HFFc6 (cell line): ENCODE data around the gene MSI2. TPM values are rescaled to one million over a fixed set of nuclear protein-coding genes. Genes with fewer than 3 reads are reported as not detected.

Source experiments
- DNase-seq: peaks from one replicate; pipeline ENCODE4 v3.0.0-alpha.2; 2018
- H3K27ac Mint-ChIP-seq: 2 replicates; pipeline ENCODE4 v1.8.0; 2020; ENCODE audit warnings: mild to moderate bottlenecking, mixed read lengths
- H3K27me3 Mint-ChIP-seq: 2 replicates; pipeline ENCODE4 v1.8.0; 2021; ENCODE audit warnings: mild to moderate bottlenecking, moderate library complexity, mixed read lengths; ENCODE audit not compliant: insufficient read depth
- H3K36me3 Mint-ChIP-seq: 2 replicates; pipeline ENCODE4 v1.8.0; 2021; ENCODE audit warnings: low read depth, mixed read lengths
- H3K4me1 Mint-ChIP-seq: 2 replicates; pipeline ENCODE4 v1.8.0; 2020; ENCODE audit warnings: low read depth, mixed read lengths
- H3K4me3 Mint-ChIP-seq: 2 replicates; pipeline ENCODE4 v1.8.0; 2020; ENCODE audit warnings: mild to moderate bottlenecking, moderate library complexity, mixed read lengths
- H3K9me3 Mint-ChIP-seq: 2 replicates; pipeline ENCODE4 v1.8.0; 2020; ENCODE audit warnings: mild to moderate bottlenecking, mixed read lengths
- CTCF ChIP-seq: fragments of 200-600 bp; sonication (generic); IDR thresholded peaks from 2 replicates; pipeline ENCODE4 v1.5.0; 2021; ENCODE audit warnings: antibody characterized with exemption, mild to moderate bottlenecking
- total RNA-seq, 6 experiments: library from RNA; stranded (reverse); fragmentation: NEBNext Ultra II Directional; extraction: Animal tissue kit (Norgen Biotek cat#: 25700); gene quantifications; 2 replicates in 1 of 6; 3 replicates in 5 of 6; pipeline ENCODE4 v1.2.3, GENCODE V29; 2021

MSI2 gene
- total RNA-seq, 6 experiments from 2014 or later = 53.5 to 71.7 (median 55.0) TPM

- TF ChIP-seq CTCF = no peak
- Mint-ChIP-seq H3K27ac (peak overlapping the region; percentile 91), H3K36me3 (peaks cover 10% of the 10 kb centered on the region; the same call in 1 of the 2 replicates), H3K4me1 (peaks cover 58% of the 10 kb centered on the region), H3K9me3 (no peaks in the 10 kb centered on the region), H3K4me3 (peak overlapping the region; percentile 62), H3K27me3 (no peaks in the 10 kb centered on the region; the same call in 1 of the 2 replicates)
- DNase-seq = peak; percentile 92
Observed at GRCh38 chr17:57622683-57623433, 366.5 kb downstream of the MSI2 start.

GRCh38 chr17:57623620-57624019 is 367.3 kb downstream of the MSI2 start:
- Mint-ChIP-seq H3K4me3 (peak overlapping the region; percentile 62), H3K36me3 (peaks cover 18% of the 10 kb centered on the region; the same call in 1 of the 2 replicates), H3K27me3 (no peaks in the 10 kb centered on the region; the same call in 1 of the 2 replicates), H3K4me1 (peaks cover 58% of the 10 kb centered on the region), H3K9me3 (no peaks in the 10 kb centered on the region), H3K27ac (peak overlapping the region; percentile 91)
- TF ChIP-seq CTCF = no peak
- DNase-seq = no peak

GRCh38 chr17:57624386-57624785 is 368.1 kb downstream of the MSI2 start:
- TF ChIP-seq CTCF = no peak
- Mint-ChIP-seq H3K27ac (no peak overlapping the region), H3K9me3 (no peaks in the 10 kb centered on the region)

GRCh38 chr17:57625511-57625910 is 369.2 kb downstream of the MSI2 start:
- no peak overlapping the region; the same call in 1 of the 2 replicates for H3K27ac Mint-ChIP-seq
- H3K27me3 Mint-ChIP-seq = no peaks in the 10 kb centered on the region; the same call in 1 of the 2 replicates
- DNase-seq = no peak
- H3K4me1 Mint-ChIP-seq = peaks cover 40% of the 10 kb centered on the region
- H3K4me3 Mint-ChIP-seq = no peak overlapping the region
- TF ChIP-seq CTCF = no peak
- no peaks in the 10 kb centered on the region for H3K9me3 Mint-ChIP-seq
- H3K36me3 Mint-ChIP-seq = peaks cover 21% of the 10 kb centered on the region

More at GRCh38 chr17:57624386-57624785, 368.1 kb downstream of the MSI2 start:
- H3K36me3 Mint-ChIP-seq = peaks cover 21% of the 10 kb centered on the region; the same call in 1 of the 2 replicates
- no peaks in the 10 kb centered on the region; the same call in 1 of the 2 replicates for H3K27me3 Mint-ChIP-seq
- no peak overlapping the region for H3K4me3 Mint-ChIP-seq
- DNase-seq = no peak
- H3K4me1 Mint-ChIP-seq = peaks cover 52% of the 10 kb centered on the region

- Mint-ChIP-seq H3K36me3 (peaks cover 21% of the 10 kb centered on the region), H3K27ac (no peak overlapping the region), H3K9me3 (no peaks in the 10 kb centered on the region), H3K27me3 (no peaks in the 10 kb centered on the region; the same call in 1 of the 2 replicates), H3K4me1 (peaks cover 37% of the 10 kb centered on the region), H3K4me3 (no peak overlapping the region)
- DNase-seq = no peak
- no peak for TF ChIP-seq CTCF
Observed at GRCh38 chr17:57625957-57626356, 369.6 kb downstream of the MSI2 start.
